GM23338 (cell line): Measurements from ENCODE around the gene CELF4.

ENCODE experiments used
- CTCF ChIP-seq, 2 experiments: fragments of 200-600 bp in 1 of 2; sonication (generic) in 1 of 2; conservative IDR thresholded peaks; 2 replicates each; pipeline versions ENCODE4 v1.5.1 to v1.6.1; 2016 to 2017; ENCODE audit warnings: antibody characterized with exemption in 2 of 2, low read depth in 2 of 2, mild to moderate bottlenecking in 2 of 2, moderate library complexity in 1 of 2
- EZH2 ChIP-seq: fragments of 200-600 bp; sonication (generic); IDR thresholded peaks from one replicate; pipeline ENCODE4 v1.8.0; 2017; ENCODE audit warnings: antibody characterized with exemption, mild to moderate bottlenecking, low read depth; ENCODE audit not compliant: unreplicated experiment
- POLR2AphosphoS5 ChIP-seq: IDR thresholded peaks from 2 replicates; pipeline ENCODE4 v1.6.1; 2016; ENCODE audit warnings: antibody characterized with exemption, low read depth
- ZNF114 ChIP-seq: fragments of 250-450 bp; sonication (Bioruptor Pico); IDR thresholded peaks from 2 replicates; pipeline ENCODE4 v1.5.0; 2020; ENCODE audit warnings: mild to moderate bottlenecking, moderate library complexity
- TF ChIP-seq, protein P1 (sequence below): IDR thresholded peaks from one replicate; pipeline ENCODE4 v1.6.1; 2018; ENCODE audit warnings: antibody characterized with exemption; ENCODE audit not compliant: unreplicated experiment

DNA sequence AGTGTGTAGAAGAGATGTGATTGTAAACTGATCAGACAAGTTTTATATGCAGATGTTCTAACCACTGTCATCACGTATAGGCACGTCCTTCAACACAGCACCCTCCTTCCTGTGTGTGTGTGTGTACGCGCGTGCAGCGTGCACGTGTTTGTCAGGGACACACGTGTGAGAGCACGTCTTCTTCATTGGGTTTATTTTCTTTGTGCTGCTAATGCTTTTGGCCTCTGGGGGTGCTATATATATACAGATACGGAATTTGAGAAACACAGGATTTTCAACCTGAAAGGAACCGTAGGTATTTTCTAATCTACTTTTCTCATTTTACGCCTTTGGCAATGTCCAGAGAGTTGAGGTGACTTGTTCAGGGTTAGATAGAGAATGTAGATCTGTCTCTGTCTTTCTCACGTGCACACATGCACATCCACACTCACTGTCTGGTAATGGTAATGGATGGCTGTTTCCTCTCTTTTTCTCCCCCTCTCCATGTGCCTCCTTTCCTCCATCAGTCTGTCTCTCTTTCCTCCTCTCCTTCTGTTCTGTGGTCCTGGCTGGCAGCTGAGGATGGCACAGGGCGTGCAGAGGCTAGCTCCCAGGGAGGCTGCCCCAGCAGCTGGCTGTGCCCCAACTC is 13.4 kb upstream of the CELF4 start:
- TF ChIP-seq CTCF (conservative IDR thresholded peaks at IDR 0.05; ENCODE audit: low read depth in 2 of 2) (peak; percentile 36 to 57; a peak in 3 of 4 replicates), ZNF114 (CRISPR knock-in tag) (no peak), POLR2AphosphoS5 (no peak), EZH2 (no peak)
- TF ChIP-seq, protein P1, sequence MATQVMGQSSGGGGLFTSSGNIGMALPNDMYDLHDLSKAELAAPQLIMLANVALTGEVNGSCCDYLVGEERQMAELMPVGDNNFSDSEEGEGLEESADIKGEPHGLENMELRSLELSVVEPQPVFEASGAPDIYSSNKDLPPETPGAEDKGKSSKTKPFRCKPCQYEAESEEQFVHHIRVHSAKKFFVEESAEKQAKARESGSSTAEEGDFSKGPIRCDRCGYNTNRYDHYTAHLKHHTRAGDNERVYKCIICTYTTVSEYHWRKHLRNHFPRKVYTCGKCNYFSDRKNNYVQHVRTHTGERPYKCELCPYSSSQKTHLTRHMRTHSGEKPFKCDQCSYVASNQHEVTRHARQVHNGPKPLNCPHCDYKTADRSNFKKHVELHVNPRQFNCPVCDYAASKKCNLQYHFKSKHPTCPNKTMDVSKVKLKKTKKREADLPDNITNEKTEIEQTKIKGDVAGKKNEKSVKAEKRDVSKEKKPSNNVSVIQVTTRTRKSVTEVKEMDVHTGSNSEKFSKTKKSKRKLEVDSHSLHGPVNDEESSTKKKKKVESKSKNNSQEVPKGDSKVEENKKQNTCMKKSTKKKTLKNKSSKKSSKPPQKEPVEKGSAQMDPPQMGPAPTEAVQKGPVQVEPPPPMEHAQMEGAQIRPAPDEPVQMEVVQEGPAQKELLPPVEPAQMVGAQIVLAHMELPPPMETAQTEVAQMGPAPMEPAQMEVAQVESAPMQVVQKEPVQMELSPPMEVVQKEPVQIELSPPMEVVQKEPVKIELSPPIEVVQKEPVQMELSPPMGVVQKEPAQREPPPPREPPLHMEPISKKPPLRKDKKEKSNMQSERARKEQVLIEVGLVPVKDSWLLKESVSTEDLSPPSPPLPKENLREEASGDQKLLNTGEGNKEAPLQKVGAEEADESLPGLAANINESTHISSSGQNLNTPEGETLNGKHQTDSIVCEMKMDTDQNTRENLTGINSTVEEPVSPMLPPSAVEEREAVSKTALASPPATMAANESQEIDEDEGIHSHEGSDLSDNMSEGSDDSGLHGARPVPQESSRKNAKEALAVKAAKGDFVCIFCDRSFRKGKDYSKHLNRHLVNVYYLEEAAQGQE: no peak
